ENCODE results near the gene SPATS2.
"Not testable (repeated sequence)": the region's sequence is repeated elsewhere in the genome, so short reads cannot be mapped to it uniquely, and the experiment has no call there.

The SPATS2 gene

DNA sequence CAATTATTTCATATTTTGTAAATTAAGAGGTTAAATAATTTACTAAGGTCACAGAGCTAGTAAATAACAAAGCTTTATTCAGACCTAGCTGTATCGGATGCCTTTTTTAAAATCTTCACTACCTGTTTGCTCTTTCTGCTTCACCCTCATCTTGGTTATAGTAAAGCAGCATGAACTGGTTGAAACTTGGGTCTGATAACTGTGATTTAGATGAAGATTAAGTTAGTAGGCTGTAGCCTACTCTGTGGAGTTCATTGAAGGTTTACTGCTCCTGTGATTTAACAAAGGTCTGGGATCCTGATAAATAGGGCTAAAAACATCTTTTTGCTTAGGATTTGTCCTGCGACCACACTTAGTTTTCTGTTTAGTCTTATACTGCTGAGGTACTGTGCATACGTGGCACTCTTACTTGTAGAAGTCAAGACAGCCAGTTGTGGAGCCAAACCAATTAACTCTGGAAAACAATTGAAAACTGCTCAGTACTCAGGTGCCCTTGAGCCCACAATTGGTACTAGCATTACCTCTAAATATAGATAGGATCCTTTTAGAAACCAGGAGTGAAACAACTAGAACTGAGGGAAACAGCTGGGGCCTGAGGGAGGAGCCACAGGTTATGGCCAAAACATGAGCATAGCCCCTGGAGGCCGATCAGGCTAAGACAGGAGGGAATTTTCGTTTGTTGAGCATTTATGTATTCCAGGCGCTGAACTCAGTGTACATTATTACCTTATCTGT, 2.3 kb downstream of the SPATS2 start:
- Histone ChIP-seq H3K27ac (ENCODE audit: low read length) (no peak overlapping the region), H3K4me3 (ENCODE audit: low read length) (no peak overlapping the region), H3K36me3 (ENCODE audit: control insufficient read depth, insufficient read depth, low read length) (no peaks in the 10 kb centered on the region), H3K9me3 (ENCODE audit: control insufficient read depth, insufficient read depth, low read length) (no peaks in the 10 kb centered on the region), H3K27me3 (ENCODE audit: control insufficient read depth, insufficient read depth, low read length) (no peaks in the 10 kb centered on the region), H3K4me1 (ENCODE audit: control insufficient read depth, insufficient read depth, low read length) (no peaks in the 10 kb centered on the region)
- DNase-seq (ENCODE audit: low read depth, low spot score): no peak
- WGBS (ENCODE audit: insufficient coverage, insufficient read length): no CpG with 5 or more reads among the region's 6 CpGs

- DNase-seq (ENCODE audit: low read depth, low spot score): no peak
- Histone ChIP-seq H3K27me3 (ENCODE audit: control insufficient read depth, insufficient read depth, low read length) (no peaks in the 10 kb centered on the region), H3K4me3 (ENCODE audit: low read length) (no peak overlapping the region), H3K27ac (ENCODE audit: low read length) (no peak overlapping the region), H3K4me1 (ENCODE audit: control insufficient read depth, insufficient read depth, low read length) (no peaks in the 10 kb centered on the region), H3K9me3 (ENCODE audit: control insufficient read depth, insufficient read depth, low read length) (no peaks in the 10 kb centered on the region), H3K36me3 (ENCODE audit: control insufficient read depth, insufficient read depth, low read length) (no peaks in the 10 kb centered on the region)
- no CpG with 5 or more reads among the region's 6 CpGs for WGBS (ENCODE audit: insufficient coverage, insufficient read length)
These were observed 3.3 kb downstream of the SPATS2 start for GRCh38 chr12:49370539-49370938.

GRCh38 chr12:49375406-49375805, 8.1 kb downstream of the SPATS2 start:
- no peaks in the 10 kb centered on the region for H3K4me1 ChIP-seq (ENCODE audit: control insufficient read depth, insufficient read depth, low read length)

DNA sequence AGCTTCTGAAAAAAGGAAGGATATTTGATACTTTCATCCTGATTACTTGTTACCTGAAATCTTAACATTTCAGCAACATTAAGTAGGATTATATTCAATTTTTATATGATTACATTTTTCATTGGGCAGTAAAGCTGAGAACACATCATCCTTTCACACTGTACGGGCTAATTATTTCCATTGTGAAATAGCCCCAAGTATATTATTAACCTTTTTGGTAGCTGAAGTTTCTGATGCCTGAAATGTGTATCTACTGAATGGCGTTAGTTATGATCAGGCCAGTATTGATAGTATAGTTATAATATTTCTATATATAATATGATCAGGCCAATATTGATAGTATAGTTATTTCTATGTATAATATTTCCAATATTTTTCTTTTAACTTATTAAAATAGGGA, 10.1 kb downstream of the SPATS2 start:
- no CpG with 5 or more reads among the region's 2 CpGs for WGBS (ENCODE audit: insufficient coverage, insufficient read length)
- no peak for DNase-seq (ENCODE audit: low read depth, low spot score)
- Histone ChIP-seq H3K4me3 (ENCODE audit: low read length) (no peak overlapping the region), H3K4me1 (ENCODE audit: control insufficient read depth, insufficient read depth, low read length) (no peaks in the 10 kb centered on the region), H3K36me3 (ENCODE audit: control insufficient read depth, insufficient read depth, low read length) (no peaks in the 10 kb centered on the region), H3K27ac (ENCODE audit: low read length) (no peak overlapping the region), H3K27me3 (ENCODE audit: control insufficient read depth, insufficient read depth, low read length) (no peaks in the 10 kb centered on the region), H3K9me3 (ENCODE audit: control insufficient read depth, insufficient read depth, low read length) (no peaks in the 10 kb centered on the region)

More at GRCh38 chr12:49375406-49375805, 8.1 kb downstream of the SPATS2 start:
- H3K9me3 ChIP-seq (ENCODE audit: control insufficient read depth, insufficient read depth, low read length): no peaks in the 10 kb centered on the region
- H3K36me3 ChIP-seq (ENCODE audit: control insufficient read depth, insufficient read depth, low read length): no peaks in the 10 kb centered on the region
- no CpG with 5 or more reads among the region's 1 CpG for WGBS (ENCODE audit: insufficient coverage, insufficient read length)
- DNase-seq (ENCODE audit: low read depth, low spot score): no peak
- H3K27ac ChIP-seq (ENCODE audit: low read length): no peak overlapping the region
- no peak overlapping the region for H3K4me3 ChIP-seq (ENCODE audit: low read length)
- no peaks in the 10 kb centered on the region for H3K27me3 ChIP-seq (ENCODE audit: control insufficient read depth, insufficient read depth, low read length)

DNA sequence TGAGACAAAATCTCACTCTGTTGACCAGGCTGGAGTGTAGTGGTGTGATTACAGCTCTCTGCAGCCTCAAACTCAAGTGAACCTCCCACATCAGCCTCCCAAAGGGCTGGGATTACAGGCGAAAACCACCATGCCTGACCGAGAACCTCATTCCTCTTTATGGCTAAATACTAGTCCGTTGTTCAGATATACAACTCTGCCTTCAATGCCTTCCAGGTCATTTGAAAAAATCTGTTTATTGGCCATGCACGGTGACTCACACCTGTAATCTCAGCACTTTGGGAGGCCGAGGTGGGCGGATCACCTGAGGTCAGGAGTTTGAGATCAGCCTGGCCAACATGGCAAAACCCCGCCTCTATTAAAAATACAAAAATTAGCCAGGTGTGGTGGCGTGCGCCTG, 12.9 kb downstream of the SPATS2 start:
- H3K4me3 ChIP-seq (ENCODE audit: low read length); H3K27ac ChIP-seq (ENCODE audit: low read length); H3K4me1 ChIP-seq (ENCODE audit: control insufficient read depth, insufficient read depth, low read length); H3K9me3 ChIP-seq (ENCODE audit: control insufficient read depth, insufficient read depth, low read length); H3K27me3 ChIP-seq (ENCODE audit: control insufficient read depth, insufficient read depth, low read length); DNase-seq (ENCODE audit: low read depth, low spot score); H3K36me3 ChIP-seq (ENCODE audit: control insufficient read depth, insufficient read depth, low read length): not testable (repeated sequence)
- WGBS (ENCODE audit: insufficient coverage, insufficient read length): no CpG with 5 or more reads among the region's 9 CpGs

DNA sequence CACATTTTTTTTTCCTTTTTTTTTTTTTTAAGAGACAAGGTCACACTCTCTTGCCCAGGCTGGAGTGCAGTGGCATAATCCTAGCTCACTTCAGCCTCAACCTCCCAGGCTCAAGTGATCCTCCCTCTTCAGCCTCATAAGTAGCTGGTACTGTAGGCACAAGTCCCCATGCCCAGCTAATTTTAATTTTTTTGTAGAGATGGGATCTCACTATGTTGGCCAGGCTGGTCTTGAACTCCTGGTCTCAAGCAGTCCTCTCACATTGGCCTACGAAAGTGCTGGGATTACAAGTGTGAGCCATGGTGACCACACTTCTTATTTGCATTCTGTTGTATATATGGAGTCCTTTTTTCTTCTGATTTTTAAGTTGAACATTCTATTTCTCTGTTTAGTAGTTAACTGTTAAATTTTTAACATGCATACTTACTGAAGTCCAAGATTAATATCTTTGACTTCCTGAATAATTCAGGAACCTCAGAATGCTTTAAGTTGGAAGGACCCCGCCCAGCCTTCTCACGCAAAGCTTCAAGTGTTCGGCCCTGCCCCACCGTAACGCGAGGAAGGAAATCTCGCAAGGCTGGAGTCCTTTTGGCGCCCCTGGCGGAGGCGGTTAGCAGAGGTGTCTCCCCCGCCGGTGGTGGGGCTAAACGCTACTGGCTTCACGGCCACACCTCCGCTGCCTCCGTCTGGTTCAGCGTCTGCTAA, 21.6 kb downstream of the SPATS2 start:
- no peaks in the 10 kb centered on the region for H3K9me3 ChIP-seq (ENCODE audit: control insufficient read depth, insufficient read depth, low read length)
- no peaks in the 10 kb centered on the region for H3K27me3 ChIP-seq (ENCODE audit: control insufficient read depth, insufficient read depth, low read length)
- no peak overlapping the region for H3K27ac ChIP-seq (ENCODE audit: low read length)
- H3K4me1 ChIP-seq (ENCODE audit: control insufficient read depth, insufficient read depth, low read length): no peaks in the 10 kb centered on the region
- DNase-seq (ENCODE audit: low read depth, low spot score): peak; percentile 79
- no peak overlapping the region for H3K4me3 ChIP-seq (ENCODE audit: low read length)
- WGBS (ENCODE audit: insufficient coverage, insufficient read length): no CpG with 5 or more reads among the region's 18 CpGs
- H3K36me3 ChIP-seq (ENCODE audit: control insufficient read depth, insufficient read depth, low read length): no peaks in the 10 kb centered on the region

GRCh38 chr12:49389387-49389703, 22.1 kb downstream of the SPATS2 start:
- H3K36me3 ChIP-seq (ENCODE audit: control insufficient read depth, insufficient read depth, low read length): no peaks in the 10 kb centered on the region
- WGBS (ENCODE audit: insufficient coverage, insufficient read length): no CpG with 5 or more reads among the region's 13 CpGs
- no peaks in the 10 kb centered on the region for H3K9me3 ChIP-seq (ENCODE audit: control insufficient read depth, insufficient read depth, low read length)
- no peak overlapping the region for H3K27ac ChIP-seq (ENCODE audit: low read length)
- no peaks in the 10 kb centered on the region for H3K4me1 ChIP-seq (ENCODE audit: control insufficient read depth, insufficient read depth, low read length)
- no peak overlapping the region for H3K4me3 ChIP-seq (ENCODE audit: low read length)
- DNase-seq (ENCODE audit: low read depth, low spot score): no peak
- no peaks in the 10 kb centered on the region for H3K27me3 ChIP-seq (ENCODE audit: control insufficient read depth, insufficient read depth, low read length)

- no peaks in the 10 kb centered on the region for H3K27me3 ChIP-seq (ENCODE audit: control insufficient read depth, insufficient read depth, low read length)
- WGBS (ENCODE audit: insufficient coverage, insufficient read length): no CpG with 5 or more reads among the region's 1 CpG
- no peak overlapping the region for H3K27ac ChIP-seq (ENCODE audit: low read length)
- H3K36me3 ChIP-seq (ENCODE audit: control insufficient read depth, insufficient read depth, low read length): no peaks in the 10 kb centered on the region
- H3K4me1 ChIP-seq (ENCODE audit: control insufficient read depth, insufficient read depth, low read length): no peaks in the 10 kb centered on the region
- H3K9me3 ChIP-seq (ENCODE audit: control insufficient read depth, insufficient read depth, low read length): no peaks in the 10 kb centered on the region
- no peak for DNase-seq (ENCODE audit: low read depth, low spot score)
- no peak overlapping the region for H3K4me3 ChIP-seq (ENCODE audit: low read length)
These were observed 29.7 kb downstream of the SPATS2 start for GRCh38 chr12:49397000-49397399.

DNA sequence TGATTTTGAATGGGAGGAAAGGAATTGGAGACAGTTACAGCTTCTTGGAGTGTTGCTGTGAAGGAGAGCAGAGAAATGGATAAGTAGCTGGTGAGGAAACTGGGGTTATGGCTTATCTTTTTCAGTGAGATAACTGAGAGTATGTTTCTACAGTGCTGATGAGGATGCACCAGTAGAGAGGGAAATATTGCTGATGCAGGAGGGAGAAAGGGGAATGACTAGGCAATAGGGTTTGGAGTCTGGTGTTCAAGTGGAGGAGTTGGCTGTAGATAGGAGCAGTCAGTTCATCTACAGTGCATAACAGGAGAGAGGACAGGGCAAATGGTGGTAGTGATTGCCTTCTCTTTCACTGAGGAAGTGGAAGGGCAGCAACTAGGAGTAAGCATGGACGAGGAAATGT, 33.0 kb downstream of the SPATS2 start:
- H3K4me1 ChIP-seq (ENCODE audit: control insufficient read depth, insufficient read depth, low read length): no peaks in the 10 kb centered on the region
- no peaks in the 10 kb centered on the region for H3K27me3 ChIP-seq (ENCODE audit: control insufficient read depth, insufficient read depth, low read length)
- no peak overlapping the region for H3K4me3 ChIP-seq (ENCODE audit: low read length)
- no CpG with 5 or more reads among the region's 1 CpG for WGBS (ENCODE audit: insufficient coverage, insufficient read length)
- no peak for DNase-seq (ENCODE audit: low read depth, low spot score)
- H3K36me3 ChIP-seq (ENCODE audit: control insufficient read depth, insufficient read depth, low read length): no peaks in the 10 kb centered on the region
- H3K27ac ChIP-seq (ENCODE audit: low read length): no peak overlapping the region
- H3K9me3 ChIP-seq (ENCODE audit: control insufficient read depth, insufficient read depth, low read length): no peaks in the 10 kb centered on the region

DNA sequence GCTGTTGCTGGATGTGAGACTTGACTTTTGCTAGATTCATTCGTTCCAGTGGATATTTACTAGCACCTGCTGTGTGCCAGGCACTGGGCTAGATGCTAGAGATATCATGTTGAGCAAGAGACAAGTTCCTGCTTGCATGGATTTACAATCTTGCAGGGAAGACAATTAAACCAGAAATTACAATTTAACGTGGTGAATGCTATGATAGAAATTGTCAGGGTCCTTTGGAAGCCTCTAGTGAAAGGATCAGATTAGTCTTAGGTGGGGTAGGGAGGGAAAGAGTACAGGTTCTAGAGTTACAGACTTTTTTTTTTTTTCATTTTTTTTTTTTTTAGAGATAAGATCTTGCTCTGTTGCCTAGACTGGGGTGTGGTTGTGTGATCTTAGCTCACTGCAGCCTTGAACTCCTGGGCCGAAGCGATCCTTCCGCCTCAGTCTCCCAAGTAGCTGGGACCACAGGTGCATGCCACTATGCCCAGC, 36.7 kb downstream of the SPATS2 start:
- H3K4me1 ChIP-seq (ENCODE audit: control insufficient read depth, insufficient read depth, low read length): no peaks in the 10 kb centered on the region
- H3K9me3 ChIP-seq (ENCODE audit: control insufficient read depth, insufficient read depth, low read length): no peaks in the 10 kb centered on the region
- no peaks in the 10 kb centered on the region for H3K27me3 ChIP-seq (ENCODE audit: control insufficient read depth, insufficient read depth, low read length)
- no peak overlapping the region for H3K4me3 ChIP-seq (ENCODE audit: low read length)
- H3K27ac ChIP-seq (ENCODE audit: low read length): no peak overlapping the region
- H3K36me3 ChIP-seq (ENCODE audit: control insufficient read depth, insufficient read depth, low read length): no peaks in the 10 kb centered on the region
- WGBS (ENCODE audit: insufficient coverage, insufficient read length): no CpG with 5 or more reads among the region's 5 CpGs
- no peak for DNase-seq (ENCODE audit: low read depth, low spot score)

- Histone ChIP-seq H3K27me3 (ENCODE audit: control insufficient read depth, insufficient read depth, low read length) (no peaks in the 10 kb centered on the region), H3K4me3 (ENCODE audit: low read length) (no peak overlapping the region), H3K36me3 (ENCODE audit: control insufficient read depth, insufficient read depth, low read length) (no peaks in the 10 kb centered on the region), H3K9me3 (ENCODE audit: control insufficient read depth, insufficient read depth, low read length) (no peaks in the 10 kb centered on the region), H3K4me1 (ENCODE audit: control insufficient read depth, insufficient read depth, low read length) (no peaks in the 10 kb centered on the region), H3K27ac (ENCODE audit: low read length) (no peak overlapping the region)
- DNase-seq (ENCODE audit: low read depth, low spot score): no peak
These were observed 37.7 kb downstream of the SPATS2 start for GRCh38 chr12:49404956-49405355.

Measured in iPS DF 6.9 (cell line).